Hair follicle dermal papilla cell (primary cell): Measurements from ENCODE around the gene COX18. TPM values are rescaled to one million over a fixed set of nuclear protein-coding genes. Genes with fewer than 3 reads are reported as not detected.

Source experiments
- small RNA-seq: library from RNA; depleted of rRNA; stranded (forward); fragments of <200 nt; gene quantifications from one replicate; pipeline ENCODE3, GENCODE V24; 2012
- total RNA-seq: library from RNA; depleted of rRNA; stranded (reverse); fragments of >200 nt; gene quantifications from 2 replicates; pipeline ENCODE4 v1.2.3, GENCODE V29; 2012

Gene COX18
- total RNA-seq: 28.9 and 32.4 TPM in 2 replicates

DNA sequence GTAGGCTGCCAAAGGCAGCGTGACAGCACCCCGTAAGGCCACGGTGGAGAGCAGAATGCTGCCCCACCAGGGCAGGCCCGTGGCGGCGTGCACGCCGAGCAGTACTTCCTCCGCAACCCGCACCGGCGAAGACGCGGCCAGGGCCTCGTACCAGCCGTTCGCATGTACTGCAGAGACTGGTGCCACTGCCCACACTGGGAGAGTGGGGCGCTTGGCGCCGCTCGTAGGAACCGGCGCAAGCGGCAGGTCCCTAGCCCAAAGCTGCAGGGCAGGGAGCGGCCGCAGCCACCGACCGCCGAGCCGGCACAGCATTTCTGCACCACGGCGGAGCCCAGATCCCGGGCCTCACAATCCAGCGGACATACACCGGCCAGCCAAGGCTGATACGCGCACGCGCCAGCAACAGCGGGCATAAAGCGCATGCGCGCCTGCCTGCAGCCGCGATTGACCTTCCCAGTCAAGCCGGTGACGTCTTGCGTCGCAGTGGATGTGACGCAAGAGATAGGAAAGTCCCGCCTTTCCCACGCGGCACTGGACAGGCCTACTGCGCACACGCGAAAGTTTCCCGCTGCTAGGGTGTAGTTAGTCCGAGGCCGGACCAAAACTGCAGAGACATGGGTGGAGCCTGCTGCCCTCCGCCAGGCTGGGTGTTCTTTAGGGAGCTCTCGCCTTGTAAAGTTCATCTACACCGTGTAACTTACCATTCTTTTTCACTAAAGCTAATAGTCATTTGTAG, at the start of gene COX18:
Gene COX18 (minus strand): TSS at position 379 of the 736 bp plus-strand sequence. CDS start 67 bp downstream, at position 312.

Small RNA genes within 50 kb of the gene (small RNA-seq; reads per million reads assigned to genes)
- not detected for gene RNU6ATAC5P

Other genes starting within 250 kb of the COX18 start
- 63.6 and 73.5 TPM in 2 replicates for gene ANKRD17, start 189.1 kb upstream of the COX18 start, total RNA-seq